ENCODE results near the gene NOP14.
"Not testable (repeated sequence)": the region's sequence is repeated elsewhere in the genome, so short reads cannot be mapped to it uniquely, and the experiment has no call there.

Gene NOP14

DNA sequence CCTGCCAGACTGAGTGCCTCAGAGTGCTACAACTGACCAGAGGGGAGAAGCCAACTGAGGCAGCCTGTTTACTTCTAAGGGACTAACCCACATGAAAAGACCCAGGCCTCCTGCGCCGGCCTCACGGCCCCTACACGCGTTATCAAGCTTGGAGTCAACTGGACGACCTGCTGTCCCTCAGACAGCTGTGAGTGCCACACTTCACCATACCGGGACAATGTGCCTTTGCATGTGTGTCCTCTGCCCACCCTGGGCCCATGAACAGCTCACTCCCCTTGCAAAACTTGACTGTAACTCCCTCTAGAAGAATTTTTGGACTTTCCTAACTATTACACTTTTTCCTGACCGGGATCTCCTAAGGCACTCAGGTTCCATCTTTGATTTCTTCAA, 1.8 kb downstream of the NOP14 start:
- no peak for DNase-seq

DNA sequence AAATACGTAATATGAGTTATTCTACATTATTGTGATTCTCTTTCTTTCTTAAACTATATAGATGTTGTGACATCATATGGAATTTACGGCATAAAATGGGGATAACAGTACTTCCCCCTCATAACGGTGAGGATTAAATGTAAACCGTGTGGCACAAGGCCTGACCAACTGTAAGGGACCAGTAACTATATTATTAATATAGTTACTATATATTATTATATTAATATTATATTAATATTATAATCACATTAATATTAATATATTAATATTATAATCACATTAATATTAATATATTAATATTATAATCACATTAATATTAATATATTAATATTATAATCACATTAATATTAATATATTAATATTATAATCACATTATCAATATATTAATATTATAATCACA, 2.8 kb downstream of the NOP14 start:
- not testable (repeated sequence) for DNase-seq

GRCh38 chr4:2958446-2958845, 4.8 kb downstream of the NOP14 start:
- no peak for DNase-seq

- not testable (repeated sequence) for DNase-seq
Measured at GRCh38 chr4:2955186-2956044, 7.8 kb downstream of the NOP14 start.

- no peak for DNase-seq
Measured at GRCh38 chr4:2954358-2955185, 8.6 kb downstream of the NOP14 start.

DNA sequence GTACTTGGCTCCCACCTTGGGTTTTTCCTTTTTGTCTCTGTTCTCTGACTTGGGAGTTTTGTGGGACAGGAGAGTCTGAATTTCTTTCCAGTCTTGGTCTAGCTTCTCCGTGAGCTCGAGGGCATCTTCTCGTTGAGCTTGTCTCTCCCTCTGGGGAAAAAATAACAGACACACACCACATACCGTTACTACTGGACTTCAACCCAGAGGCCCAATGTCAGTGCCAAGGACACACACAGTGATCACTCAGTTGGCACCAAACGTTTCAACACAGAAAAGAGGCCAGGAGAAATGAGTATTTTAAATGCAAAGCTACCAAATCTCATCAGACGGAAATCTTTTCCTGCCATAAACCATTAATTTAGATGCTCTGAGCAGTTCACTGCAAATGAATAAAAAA, 9.7 kb downstream of the NOP14 start:
- no peak for DNase-seq

DNA sequence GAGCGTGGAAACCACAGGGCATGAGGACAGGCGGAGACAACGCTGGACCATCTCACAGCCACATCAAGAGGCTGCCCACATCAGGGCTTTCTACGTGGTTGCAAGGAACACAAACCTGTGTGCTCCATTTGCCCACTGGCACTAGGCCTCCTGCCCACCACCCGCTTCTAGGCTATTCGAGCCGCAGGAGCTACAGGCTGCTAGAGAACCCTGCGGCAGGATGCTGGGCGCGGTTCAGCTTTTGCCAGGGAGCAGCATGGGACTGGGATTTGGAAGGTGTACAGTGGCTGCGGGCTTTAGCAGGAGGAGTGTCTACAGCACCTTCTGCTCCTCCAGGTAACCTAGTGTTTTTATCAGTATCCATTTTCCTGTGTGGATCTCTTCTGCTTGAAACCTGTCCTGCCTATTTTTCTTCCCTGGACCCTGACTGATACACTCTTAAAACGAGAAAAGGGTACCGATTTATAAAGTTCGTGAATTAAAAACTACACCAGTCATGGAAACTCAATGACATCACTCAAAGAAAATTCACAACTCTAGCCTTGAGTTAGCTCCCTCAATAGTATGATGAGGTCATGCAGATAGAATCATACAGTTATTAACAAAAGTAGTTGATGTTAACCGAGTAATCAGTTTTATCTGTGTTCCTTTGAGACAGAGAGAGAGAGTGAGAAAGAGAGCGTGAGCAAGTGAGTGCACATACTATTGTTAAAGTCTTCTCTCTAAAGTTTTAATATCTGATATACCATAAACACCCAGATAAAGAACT, 12.8 kb downstream of the NOP14 start:
- no peak for DNase-seq

DNA sequence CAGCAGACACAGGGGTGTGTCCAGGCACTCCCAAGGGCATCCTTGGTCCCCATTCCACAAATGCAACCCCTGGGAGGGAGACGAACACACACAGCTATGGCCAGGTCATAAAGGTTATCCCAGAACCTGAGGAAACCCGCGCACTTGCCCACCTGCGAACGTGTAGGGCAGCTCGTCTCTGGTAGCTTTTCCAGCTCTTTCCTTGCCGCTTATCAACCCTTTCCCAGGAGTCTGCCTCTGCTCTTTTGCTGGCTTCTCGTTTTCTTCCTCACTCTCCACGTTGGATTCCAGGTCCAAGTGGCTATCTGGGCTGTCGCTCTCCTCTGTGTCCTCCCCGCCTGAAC, 13.5 kb downstream of the NOP14 start:
- no peak for DNase-seq

- no peak for DNase-seq
Measured at GRCh38 chr4:2948895-2949781, 14.1 kb downstream of the NOP14 start.

DNA sequence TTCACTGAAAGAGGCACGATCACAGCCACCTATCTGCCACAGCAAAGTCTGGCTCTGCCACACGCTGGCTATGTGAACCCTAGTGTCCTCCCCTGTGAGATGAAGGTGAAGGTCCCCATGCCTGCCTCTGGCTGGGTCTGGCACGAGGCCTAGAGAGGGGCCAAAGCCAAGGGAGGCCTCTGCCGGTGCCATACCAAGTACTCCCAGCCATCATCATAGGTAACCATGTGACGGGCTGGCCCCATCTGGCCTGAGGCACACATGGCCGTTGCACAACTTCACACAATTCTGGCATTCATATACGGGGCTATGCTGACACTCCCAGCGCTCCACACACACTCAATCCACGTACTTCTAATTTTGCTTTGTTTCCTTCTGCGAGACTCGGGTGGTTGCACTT, 15.3 kb downstream of the NOP14 start:
- no peak for DNase-seq

DNA sequence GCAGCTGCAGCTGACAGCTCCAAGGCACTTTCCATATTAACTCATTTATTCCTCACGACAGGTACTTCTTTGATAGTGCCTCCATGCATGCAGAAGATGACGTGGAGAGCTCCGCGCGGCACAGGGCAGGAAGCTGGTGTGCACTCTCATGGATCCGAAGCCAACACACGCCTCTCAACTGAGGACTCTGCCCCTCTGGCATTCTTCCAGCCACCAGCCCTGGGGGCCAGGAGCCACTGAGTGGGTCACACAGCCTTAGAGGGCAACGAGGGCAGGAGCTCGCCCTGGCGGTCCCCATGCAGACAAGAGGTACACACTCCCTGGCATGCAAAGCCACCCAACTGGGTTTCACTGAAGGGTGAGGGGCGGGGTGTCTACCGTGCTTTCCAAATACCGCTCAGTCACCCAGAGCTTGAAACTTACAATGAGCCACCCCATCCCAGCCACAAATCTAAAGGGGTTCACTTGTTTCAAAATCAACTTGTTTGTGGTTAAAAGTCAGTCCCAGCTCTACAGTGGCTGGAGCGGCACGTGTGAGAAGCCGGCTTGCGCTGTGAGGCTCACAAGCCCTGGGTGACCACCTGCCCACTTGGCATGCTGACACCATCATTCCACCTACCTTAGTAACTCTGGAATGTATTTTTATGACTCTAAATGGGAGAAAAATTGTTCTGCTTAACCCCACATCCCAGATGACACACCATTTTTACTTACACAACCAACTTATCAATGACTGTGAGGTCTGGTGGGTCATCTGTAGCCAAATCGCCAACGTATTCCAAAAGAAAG, 16.2 kb downstream of the NOP14 start:
- DNase-seq = no peak

GRCh38 chr4:2945619-2946604, 17.3 kb downstream of the NOP14 start:
- DNase-seq = not testable (repeated sequence)

DNA sequence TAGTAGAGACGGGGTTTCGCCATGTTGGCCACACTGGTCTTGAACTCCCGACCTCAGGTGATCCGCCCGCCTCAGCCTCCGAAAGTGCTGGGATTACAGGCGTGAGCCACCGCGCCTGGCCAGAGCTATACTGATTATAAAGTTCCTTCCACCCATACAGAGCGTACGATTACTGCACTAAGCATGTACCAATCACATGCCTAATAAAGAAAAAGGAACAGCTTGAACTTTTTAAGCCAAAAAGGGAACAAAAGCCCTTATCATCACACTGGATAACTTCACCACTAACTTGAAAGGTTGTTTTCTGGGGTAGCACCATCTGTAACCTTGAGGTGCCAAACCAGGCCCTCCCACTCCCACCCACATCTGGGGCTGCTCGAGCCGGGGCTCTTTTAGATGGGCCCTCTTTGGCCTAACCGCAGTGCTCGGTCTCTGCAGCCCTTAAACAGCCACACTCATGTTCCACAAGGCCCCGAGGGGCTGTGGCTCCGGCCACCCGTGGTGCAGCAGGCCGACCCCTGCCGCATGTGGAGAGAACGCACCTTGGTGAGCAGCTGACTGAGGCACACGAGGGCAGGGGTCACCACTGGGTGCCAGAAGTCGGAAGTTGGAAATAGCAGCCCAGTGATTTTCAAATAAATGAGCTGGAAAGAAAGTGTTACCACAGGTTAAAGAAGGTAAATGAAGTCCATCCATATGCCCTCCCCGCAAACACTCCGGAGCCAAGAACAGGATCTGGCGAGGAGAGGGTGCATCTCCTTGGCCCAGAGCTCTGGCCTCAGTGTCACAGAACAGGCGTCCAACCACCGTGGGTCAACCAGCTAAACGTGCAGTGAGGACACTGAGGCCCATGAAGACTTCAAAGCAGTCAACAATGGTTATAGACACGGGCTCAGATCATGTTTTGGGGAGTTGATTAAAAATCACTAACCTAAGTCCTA, 18.4 kb downstream of the NOP14 start:
- DNase-seq = no peak

DNA sequence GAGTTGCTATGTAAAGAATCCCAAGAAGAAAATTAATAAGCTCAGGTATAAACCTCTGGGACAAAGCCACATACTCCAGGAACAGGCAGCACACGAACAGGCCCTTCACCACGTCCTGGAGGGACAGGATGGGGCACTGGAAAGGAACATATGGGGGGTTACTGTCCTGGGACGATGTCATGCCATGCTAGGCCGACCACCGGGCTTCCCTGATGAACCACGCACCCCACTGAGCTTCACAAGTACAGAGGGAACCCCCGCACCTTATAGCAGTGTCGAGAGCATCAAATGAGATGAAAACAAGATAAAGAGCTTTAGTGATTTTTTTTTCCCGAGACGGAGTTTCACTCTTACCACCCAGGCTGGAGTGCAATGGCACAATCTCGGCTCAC, 19.1 kb downstream of the NOP14 start:
- no peak for DNase-seq

GRCh38 chr4:2943364-2944090, 19.7 kb downstream of the NOP14 start:
- no peak for DNase-seq

- no peak for DNase-seq
Measured at GRCh38 chr4:2942532-2943363, 20.5 kb downstream of the NOP14 start.

GRCh38 chr4:2942037-2942531, 21.1 kb downstream of the NOP14 start:
- DNase-seq = no peak

All from NCI-H2029 (cell line).